GM21423 (cell line): ENCODE data around the gene PERP.
"Not testable (repeated sequence)": the region's sequence is repeated elsewhere in the genome, so short reads cannot be mapped to it uniquely, and the experiment has no call there.

Experiments
- ATAC-seq: cut with Tn5 transposase; IDR thresholded peaks from one replicate; pipeline ENCODE4 v1.9.1; 2021; ENCODE audit warnings: mild to moderate bottlenecking, moderate library complexity; ENCODE audit not compliant: unreplicated experiment

Gene PERP

DNA sequence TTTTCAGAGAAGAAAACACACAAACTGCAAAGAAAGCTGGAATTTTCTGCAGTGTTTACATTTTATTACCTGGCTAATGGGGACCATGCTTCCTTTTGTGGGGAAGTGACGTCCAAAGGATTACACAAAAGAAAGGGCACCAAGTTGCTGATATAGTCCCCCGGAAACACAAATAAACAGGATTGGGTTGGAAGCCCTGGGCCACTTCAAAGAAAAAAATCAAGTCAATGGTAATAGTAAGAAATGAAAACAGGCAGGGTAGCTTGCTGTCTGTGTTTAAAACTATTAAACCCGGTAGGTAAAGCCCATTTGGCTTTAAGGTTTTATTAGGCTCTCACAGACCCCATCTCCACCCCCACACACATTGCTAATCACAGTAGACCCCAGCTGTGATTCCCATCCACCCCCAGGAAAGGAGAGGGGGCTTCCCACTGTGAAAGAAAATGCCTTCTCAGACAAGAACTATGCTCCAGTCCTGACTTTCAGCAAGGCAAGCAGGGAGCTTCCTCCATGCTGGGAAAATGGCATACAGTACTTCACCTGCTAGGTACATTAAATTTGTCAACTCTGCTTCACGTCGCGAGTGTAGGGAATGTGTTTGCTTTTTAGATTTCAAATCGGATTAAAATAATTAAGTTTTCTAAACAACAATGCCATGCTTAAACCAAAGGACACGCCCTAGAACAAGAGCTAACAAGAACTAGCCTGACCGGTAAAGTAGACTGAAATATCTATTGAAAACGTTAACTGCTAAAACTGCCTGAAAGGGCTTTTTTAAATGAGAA is 1.1 kb downstream of the PERP start:
- no peak for ATAC-seq

DNA sequence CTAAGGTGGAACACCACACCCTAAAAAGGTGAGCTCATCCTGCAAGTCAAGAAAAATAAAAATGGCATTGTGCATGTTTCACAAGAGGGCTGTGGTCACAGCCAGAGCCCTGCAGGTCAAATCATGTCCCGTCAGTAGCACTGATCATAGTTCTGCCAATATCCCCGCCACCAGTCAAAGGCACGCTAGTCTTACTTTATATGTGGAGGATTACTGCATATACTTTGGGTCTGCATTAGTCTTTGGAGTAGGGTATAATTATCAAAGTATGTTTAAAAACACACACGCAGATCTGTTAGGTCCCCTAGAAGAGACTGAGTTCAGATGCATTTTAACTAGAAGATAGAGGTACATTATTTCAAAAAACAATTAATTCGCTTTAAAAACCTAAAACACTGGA is 1.8 kb downstream of the PERP start:
- no peak for ATAC-seq

DNA sequence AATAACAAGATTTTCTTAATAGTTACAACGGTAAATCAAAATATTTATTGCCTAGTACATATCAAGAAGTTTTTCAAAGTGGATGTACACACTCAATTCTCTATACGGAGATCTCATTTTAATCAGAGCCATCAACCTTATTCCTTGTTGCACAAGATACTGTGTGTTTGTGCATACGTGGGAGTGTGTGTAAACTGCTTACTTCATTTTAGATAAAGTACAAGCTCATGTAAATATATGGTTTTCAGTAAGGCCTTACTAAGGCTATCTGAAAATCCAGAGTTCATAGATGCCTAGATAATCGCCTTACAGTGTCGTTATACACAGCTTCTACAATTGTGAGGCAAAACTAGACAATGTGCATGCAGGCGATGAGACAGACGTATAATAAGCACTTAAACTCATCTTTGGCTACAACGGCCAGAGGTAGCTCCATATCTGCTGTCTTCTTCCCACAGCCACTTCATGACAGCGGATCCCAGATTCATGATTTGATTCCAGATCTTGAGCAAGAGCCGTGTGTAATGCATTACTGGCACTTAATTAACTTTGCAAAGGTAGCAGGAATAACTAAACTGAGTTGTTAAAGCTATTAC is 2.5 kb downstream of the PERP start:
- ATAC-seq = no peak

DNA sequence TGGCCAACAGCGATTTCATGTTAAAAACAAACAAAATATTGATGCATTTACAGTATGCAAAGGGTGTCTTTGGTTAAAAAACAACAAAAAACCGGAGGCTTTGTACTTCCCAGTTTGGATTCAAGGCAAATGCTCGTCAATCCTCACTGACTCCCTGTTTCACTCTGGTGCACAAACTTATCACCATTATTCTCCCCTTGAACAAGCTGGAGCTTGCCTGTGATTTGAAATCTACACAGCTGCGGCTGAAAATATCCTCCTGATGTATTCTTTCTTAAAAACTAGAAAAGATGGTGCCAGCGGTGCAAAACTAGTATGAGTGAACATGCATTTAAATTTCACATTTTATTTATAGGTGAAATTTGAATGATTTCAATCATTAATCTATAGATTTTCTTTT is 3.3 kb downstream of the PERP start:
- no peak for ATAC-seq

DNA sequence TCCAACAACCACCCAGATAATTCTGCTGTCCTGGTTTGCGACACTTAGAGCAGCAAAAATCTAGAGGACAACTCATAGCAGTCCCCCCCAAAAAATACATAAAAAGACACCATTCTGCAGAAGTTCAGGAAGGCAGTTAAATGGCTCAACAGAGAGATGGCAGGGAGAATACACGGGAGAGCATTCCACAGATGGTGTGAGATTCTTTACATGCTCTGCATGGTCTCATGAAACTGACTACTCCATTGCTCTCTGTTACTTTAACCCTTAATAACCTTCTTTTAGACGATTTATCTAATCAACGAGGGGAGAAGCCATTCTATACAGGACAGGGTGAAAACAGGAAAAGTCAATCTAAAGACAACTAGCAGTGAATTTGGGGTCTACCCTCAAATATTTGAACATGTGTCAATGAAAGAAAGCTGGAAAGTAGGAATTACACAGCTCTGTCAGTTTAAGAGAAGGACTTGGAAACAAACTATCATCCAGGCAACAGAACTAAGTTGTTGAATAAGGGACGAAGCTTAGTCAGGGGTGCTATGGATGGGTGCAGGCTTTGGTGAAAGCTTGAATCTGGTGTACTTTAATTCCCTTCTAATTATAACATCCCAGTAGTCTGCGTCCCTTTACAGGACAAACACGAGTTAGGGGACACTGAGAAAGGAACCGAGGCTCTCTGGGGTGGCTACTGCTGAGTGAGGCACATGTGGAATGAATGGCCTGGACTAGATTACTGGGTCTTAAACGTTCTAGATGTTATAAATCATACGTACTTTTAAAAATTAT is 5.1 kb downstream of the PERP start:
- ATAC-seq = no peak

DNA sequence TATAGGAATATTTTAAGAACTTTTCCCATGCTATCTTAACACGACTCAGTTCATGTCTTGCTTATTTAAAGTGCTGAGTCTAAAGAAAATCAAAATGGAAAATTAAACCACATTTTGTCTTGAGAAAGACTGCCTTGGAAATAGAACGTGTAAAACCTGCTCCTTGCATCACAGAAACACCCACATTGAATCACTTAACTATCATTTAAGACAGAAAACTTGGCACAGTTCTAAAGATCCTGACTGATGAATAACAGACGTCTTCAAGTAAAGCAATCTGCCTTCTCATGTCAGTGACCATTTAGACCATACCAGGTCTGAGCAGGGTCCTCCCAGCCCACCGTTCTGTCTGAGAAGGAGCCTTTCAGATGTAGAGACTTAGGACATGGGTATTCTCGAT is 7.4 kb downstream of the PERP start:
- ATAC-seq = no peak

DNA sequence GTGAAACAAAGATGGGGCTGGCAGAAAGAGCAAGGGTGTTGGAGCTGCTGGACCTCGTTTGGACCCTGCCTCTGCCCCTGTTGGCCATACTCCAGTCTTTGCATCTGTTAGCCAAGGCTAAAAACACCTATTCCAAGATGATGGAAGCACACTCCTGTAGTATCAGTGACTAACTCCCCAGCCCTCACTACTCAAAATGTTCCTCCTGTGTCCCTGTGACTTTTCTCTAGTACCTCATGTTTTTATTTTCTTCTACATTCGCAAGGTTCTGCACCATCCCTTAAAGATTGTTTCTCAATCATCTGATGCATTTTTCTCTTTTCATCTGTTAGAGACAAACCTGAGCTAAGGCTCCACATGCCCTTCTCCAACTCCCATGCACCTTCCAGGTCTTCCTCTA is 8.9 kb downstream of the PERP start:
- ATAC-seq = no peak

DNA sequence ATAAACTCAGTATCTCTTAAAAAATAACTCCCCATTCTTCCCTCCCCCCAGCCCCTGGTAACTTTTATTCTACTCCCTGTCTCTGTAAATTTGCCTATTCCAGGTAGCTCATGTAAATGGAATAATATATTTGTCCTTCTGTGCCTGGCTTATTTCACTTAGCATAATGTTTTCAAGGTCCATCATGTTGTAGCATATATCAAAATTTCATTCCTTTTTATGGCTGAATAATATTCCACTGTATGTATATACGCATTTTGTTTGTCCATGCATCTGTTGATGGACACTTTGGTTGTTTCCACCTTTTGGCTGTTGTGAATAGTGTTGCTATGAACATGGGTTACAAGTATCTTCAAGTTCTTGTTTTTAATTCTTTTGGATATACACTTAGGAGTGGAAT is 13.0 kb downstream of the PERP start:
- ATAC-seq = no peak

DNA sequence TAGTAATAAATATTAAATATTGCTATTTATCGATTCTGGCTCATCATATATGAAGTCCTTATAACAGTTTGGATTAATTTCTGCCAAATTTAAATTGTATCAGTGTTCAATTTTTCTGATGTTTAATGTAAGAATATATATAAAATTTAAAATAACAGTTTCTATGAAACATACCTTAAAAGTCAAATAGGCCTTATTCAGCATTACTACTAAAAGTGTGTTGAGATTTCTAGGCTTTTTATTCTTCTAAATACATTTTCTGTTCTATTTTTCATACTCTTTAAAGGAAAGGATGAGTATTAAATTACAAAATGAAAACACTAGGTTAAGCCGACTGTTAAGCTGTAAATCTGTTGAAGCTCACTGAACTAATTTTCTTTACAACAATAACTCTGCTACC is 13.6 kb downstream of the PERP start:
- no peak for ATAC-seq

DNA sequence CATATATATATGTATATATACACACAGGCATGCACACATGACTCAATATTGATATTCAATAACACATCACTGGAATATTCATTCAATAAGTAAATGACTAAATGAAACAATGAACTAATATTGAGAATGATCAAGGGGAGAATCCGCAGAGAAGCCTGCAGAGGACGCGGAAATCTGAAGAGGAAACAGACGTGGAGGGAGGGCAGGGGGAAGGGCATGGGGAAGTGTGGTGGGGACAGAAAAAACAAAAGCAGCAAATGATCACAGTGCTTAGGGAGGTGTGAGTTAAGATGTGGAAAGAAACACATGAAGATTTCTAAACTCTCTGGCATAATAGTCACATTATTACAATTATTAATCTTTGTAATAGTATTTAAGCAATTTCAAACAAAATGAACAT is 14.5 kb downstream of the PERP start:
- ATAC-seq = no peak

DNA sequence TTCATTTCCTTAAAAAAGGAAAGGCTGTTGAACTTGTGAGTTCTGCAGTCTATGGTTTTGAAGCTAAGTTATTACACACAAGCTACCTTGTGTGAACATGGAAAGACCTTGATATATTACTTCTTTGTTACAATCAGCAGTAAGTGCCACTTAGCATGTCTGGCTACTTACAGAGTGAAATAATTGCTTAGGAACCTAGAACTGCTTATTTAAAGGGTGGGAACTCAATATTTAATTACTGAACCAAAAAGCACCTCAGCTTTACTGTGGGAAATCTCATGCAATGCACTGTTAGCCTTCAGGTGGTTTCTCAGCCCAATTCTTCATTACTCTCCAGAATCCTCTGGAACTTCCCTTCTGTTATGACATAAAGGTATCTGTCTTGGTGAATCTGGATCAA is 17.9 kb downstream of the PERP start:
- no peak for ATAC-seq

DNA sequence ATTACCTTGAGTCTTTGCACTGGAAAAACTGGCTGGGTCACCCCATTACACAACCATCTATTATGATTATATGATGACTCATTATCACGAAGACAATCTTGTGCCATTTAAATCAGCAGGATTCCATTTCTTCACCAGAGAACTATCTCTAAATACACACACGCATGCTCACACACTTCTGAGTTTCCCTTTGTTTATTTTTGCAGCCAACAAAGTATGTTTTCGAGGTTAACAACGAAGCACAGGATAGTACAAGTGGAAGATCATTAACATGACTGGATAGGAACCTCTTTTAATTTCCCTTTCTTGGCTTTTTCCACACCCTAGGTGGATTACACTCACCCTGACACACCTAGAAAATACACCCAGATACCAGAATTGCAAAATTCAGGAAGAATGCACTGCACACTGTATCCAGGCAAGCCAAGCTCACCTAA is 18.9 kb downstream of the PERP start:
- no peak for ATAC-seq

DNA sequence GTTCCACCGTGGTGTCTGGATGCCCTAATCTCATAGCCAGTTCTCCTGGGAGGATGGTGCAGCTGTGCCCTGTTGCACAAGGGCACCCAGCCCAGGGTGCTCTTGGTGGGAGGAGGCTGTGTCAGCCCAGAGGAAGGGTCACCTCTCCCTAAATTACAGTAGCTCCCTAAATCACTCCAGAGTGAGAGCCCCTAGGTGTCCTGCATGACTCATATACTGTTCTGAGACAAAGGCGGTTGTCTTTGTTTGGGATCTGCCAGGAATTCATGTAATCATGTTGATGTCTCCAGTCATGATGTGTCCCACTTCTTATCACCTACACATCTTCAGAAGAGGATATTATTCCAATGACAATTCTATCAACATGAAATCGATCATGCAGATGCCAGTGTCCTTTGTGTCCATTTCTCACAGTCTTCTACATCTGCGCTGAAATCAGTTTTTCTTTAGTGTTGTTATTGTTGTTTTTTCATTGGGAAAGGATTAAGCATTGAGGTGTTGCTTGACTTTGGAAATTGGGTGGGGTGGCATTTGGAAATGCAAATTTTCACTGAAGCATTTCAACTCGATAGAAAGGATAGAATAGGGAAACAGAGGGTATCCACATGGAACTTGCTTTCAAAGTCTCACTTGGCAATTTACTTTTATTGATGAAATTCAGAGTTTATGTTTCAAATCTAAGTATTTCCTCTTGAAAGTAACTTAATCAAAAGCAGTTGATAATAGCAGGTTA is 19.5 kb downstream of the PERP start:
- ATAC-seq = no peak

DNA sequence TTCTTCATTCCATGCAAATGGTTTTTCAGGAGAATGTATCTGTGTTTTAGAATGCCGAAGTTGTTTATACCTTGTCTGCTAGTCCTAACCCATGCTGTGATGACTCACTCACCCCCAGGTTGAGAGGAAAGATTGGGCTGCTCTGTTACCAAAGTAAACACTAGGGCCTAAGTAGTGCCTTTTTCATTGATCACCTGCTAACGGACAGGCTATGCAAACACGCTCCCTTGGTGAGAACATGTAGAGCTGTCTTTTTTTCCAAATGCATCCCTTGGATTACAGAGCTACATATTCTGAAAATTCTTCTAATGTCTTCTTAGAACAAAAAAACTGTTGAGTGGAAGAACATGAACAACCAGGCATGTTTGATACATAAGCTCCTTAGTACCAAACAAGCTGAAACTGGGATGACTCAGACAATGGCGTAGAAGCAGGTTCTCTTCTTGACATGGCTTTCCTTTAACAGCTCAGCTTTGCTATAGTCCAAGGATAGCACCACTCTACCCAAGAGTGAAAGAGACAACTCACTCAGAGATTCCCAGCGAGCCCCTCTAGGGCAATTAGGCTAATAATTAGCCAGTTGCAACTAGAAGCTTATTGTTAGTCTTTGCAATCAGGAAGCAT is 20.5 kb downstream of the PERP start:
- no peak for ATAC-seq

DNA sequence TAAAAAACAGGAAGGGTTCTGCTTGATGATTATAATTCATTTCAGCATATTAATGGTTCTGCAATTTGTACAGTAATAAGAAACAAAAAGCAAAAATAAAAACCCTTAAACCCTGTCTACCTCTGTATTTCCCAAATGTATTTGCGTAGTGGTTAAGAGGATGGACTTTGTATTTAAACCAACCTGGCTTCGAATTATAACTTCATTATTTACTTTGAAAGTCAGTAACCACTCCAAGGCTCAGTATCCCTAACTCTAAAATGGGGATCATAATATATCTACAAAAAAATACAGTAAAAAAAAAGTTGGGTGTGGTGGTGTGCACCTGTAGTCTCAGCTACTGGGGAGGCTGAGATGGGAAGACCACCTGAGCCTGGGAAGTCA is 21.4 kb downstream of the PERP start:
- ATAC-seq = no peak

DNA sequence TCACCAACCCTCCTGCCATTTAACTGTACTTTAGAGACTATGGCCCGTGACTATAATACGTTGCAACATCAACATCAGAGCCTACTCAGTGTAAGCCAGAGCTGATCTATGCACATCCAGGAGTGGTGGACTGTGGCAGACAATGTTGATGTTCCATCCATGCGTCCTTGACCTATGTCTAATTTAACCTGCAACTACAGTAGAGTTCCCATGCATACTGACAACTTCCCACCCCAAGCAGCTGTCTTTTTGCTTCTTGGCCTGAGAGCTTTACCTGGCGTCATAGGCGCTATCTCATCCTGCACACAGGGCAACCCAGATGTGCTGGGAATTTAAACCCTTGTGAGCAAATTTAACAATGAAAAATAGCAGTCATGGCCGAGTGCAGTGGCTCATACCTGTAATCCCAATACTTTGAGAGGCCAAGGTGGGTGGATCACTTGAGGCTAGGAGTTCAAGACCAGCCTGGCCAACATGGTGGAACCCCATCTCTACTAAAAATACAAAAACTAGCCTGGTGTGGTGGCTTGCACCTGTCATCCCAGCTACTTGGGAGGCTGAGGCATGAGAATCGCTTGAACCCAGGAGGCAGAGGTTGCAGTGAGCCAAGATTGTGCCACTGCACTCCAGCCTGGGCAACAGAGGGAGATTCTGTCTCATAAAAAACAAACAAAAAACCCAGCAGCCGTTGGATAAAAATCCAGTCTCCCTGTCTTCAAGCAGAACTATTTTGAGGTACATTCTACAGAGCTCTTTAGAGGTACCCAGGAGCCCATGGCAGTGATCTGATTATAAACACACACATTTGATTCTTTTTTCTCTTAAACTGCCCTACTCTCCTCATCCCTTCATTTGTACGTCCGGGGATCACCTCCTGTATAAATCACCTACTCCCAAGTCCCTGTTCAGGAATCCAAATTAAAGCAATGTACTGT is 22.0 kb downstream of the PERP start:
- no peak for ATAC-seq

DNA sequence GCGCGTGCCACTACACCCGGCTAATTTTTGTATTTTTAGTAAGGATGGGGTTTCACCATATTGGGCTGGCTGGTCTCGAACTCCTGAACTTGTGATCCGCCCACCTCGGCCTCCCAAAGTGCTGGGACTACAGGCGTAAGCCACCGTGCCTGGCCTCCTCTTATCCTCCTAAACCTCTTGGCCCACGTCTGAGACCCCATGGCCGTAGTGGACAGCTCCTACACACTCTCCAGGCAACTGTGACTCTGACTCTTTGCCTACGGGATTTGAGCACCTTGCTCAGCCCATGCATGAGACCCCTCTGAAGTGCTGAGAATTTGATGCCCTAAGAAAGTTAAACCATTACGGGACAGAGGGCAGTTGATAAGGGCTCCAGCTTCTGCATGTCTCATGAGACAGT is 25.0 kb downstream of the PERP start:
- no peak for ATAC-seq

DNA sequence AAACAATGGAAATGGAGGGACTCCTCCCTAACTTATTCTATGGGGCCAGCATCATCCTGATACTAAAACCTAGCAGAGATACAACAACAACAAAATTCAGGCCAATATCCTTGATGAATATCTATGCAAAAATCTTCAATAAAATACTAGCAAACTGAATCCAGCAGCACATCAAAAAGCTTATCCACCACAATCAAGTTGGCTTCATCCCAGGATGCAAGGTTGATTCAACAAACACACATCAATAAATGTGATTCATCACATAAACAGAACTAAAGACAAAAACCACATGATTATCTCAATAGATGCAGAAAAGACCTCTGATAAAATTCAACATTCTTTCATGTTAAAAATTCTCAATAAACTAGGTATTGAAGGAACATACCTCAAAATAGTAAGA is 27.7 kb downstream of the PERP start:
- ATAC-seq = not testable (repeated sequence)

DNA sequence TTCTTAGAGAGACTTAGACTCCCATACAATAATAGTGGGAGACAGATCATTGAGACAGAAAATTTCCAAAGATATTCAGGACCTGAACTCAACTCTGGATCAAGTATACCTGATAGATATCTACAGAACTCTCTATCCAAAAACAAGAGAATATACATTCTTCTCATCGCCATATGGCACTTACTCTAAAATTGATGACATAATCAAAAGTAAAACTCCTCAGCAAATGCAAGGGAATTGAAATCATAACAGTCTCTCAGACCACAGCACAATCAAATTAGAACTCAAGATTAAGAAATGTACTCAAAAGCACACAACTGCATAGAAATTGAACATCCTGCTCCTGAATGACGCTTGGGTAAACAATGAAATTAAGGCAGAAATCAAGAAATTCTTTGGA is 28.7 kb downstream of the PERP start:
- no peak for ATAC-seq

DNA sequence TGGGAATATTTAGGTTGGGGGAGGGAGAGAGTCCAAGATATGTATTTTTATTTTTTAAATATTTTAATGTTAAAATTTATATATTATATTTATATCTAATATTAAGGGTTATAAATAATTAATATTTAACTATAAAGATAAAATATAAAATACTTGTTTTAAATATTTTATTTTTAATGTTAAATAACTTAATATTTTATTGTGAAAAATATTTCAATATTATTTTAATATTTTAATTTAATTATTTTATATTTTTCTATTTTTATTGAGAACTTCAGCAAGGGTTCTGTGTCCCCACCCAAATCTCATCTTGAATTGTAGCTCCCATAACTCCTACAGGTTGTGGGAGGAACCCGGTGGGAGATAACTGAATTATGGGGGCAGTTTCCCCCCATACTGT is 34.0 kb downstream of the PERP start:
- ATAC-seq = no peak
